ENCODE results near the gene SNRPN.

- TF ChIP-seq POLR2A (IDR thresholded peaks at IDR 0.05; ENCODE audit: low read depth) (no peak), CTCF (IDR thresholded peaks at IDR 0.05) (no peak), POLR2AphosphoS5 (IDR thresholded peaks at IDR 0.05) (no peak), EP300 (IDR thresholded peaks at IDR 0.05) (no peak)
Measured at GRCh38 chr15:24919446-24919845, 35.3 kb upstream of the SNRPN start.
